ENCODE measurements around the gene TMEM25. TPM values are rescaled to one million over a fixed set of nuclear protein-coding genes. Genes with fewer than 3 reads are reported as not detected.

The TMEM25 gene
- total and polyA plus RNA-seq, 9 donors: 22.1 to 45.1 (median 30.4) TPM

DNA sequence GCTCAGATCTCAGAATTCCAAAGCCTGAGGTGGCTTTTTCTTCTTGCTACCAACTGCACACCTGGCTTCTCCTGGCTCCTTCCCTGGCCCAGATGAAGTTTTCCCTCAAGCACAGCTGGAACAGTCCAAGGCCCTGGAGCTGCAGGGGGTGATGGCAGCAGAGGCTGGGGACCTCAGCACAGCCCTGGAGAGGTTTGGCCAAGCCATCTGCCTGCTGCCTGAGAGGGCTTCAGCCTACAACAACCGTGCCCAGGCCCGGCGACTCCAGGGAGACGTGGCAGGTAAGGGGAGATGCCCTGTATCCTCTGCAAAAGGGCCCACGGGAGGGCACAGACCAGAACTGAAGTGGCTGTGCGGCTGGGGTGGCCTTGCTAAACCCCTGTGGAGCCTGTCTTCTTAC lies 2.5 kb upstream of the TMEM25 start:
- H3K27ac ChIP-seq: no peak overlapping the region
- 88 to 91% (median 91%) methylated on average over 6 of the region's 6 CpGs for WGBS, 3 donors
- H3K4me1 ChIP-seq (ENCODE audit: insufficient read depth): peaks cover 11% of the 10 kb centered on the region
- intact Hi-C loops (cut with DNase I): no loop called here
- no peaks in the 10 kb centered on the region for H3K27me3 ChIP-seq
- no peak overlapping the region for H3K4me3 ChIP-seq
- no peaks in the 10 kb centered on the region for H3K9me3 ChIP-seq
- no peak for DNase-seq
- TF ChIP-seq, protein P1, sequence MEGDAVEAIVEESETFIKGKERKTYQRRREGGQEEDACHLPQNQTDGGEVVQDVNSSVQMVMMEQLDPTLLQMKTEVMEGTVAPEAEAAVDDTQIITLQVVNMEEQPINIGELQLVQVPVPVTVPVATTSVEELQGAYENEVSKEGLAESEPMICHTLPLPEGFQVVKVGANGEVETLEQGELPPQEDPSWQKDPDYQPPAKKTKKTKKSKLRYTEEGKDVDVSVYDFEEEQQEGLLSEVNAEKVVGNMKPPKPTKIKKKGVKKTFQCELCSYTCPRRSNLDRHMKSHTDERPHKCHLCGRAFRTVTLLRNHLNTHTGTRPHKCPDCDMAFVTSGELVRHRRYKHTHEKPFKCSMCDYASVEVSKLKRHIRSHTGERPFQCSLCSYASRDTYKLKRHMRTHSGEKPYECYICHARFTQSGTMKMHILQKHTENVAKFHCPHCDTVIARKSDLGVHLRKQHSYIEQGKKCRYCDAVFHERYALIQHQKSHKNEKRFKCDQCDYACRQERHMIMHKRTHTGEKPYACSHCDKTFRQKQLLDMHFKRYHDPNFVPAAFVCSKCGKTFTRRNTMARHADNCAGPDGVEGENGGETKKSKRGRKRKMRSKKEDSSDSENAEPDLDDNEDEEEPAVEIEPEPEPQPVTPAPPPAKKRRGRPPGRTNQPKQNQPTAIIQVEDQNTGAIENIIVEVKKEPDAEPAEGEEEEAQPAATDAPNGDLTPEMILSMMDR (IDR thresholded peaks at IDR 0.05): no peak
- TF ChIP-seq EP300 (IDR thresholded peaks at IDR 0.05): no peak
- no peak for TF ChIP-seq POLR2A (IDR thresholded peaks at IDR 0.05)
- no peaks in the 10 kb centered on the region for H3K36me3 ChIP-seq

DNA sequence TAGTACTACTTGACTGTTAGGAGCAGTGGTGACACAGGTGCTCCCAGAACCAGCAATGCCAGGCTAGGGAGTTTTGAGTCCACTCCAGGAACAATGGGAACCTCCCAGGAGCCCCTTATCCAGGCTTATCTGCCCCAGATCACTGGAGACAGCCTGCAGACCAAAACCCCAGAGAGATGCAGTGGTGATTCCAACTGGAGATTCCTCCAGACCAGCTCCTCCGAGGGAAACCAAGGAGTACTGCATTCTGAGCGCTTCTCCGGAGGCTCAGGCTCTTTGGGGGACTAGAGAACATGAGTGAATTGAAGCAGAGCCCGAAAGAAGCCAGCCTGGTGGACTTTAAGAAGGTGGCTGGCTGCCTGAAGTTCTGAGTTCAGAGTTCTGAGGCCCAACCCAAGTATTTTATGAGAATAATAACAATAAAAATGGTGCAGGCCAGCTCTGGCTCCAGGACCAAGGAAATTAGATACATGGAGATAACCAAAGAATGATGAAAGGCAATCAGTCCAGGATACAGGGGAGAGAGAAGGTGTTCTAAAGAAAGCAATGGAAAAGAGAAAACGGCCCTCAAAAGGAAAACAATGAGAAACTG lies 1.3 kb upstream of the TMEM25 start:
- WGBS, 3 donors: 56 to 67% (median 58%) methylated on average over 5 of the region's 5 CpGs
- no peak for DNase-seq
- Histone ChIP-seq H3K27ac (no peak overlapping the region), H3K9me3 (no peaks in the 10 kb centered on the region), H3K4me1 (ENCODE audit: insufficient read depth) (peaks cover 11% of the 10 kb centered on the region), H3K36me3 (no peaks in the 10 kb centered on the region), H3K4me3 (peak overlapping the region; percentile 73), H3K27me3 (no peaks in the 10 kb centered on the region)
- intact Hi-C loops (cut with DNase I): no loop called here
- TF ChIP-seq POLR2A (IDR thresholded peaks at IDR 0.05): no peak
- TF ChIP-seq, protein P1 (IDR thresholded peaks at IDR 0.05): no peak
- no peak for TF ChIP-seq EP300 (IDR thresholded peaks at IDR 0.05)

DNA sequence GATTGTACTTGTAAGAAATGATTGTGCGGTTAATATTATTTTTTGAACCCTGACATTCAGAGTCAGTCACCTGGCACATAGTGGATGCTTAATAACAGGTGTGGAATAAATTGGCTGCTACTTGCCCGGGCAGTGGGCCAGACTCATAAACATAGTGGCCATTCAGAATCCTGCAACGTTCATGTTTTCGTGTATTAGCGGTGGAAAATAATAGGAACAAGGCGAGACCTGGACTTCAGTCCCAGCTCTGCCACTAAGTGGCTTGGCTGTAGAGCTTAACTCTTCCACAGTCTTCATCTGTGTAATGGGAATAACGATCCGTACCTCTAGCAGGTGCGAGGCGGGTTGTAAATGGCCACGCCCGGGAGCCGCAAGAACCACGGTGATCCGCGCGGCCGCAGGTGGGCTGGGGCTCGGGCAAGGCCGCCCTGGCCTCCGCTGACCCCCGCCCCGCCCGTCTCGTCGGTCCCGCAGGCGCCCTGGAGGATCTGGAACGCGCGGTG lies 761 bp upstream of the TMEM25 start:
- Histone ChIP-seq H3K36me3 (no peaks in the 10 kb centered on the region), H3K27ac (peak overlapping the region in 1 of 2 donors; percentile 66), H3K9me3 (no peaks in the 10 kb centered on the region), H3K27me3 (no peaks in the 10 kb centered on the region), H3K4me1 (ENCODE audit: insufficient read depth) (peaks cover 11% of the 10 kb centered on the region), H3K4me3 (peak overlapping the region; percentile 73)
- 2 to 3% (median 2%) methylated on average over 28 to 31 of the region's 31 CpGs for WGBS, 3 donors
- TF ChIP-seq POLR2A (IDR thresholded peaks at IDR 0.05): no peak
- no peak for TF ChIP-seq EP300 (IDR thresholded peaks at IDR 0.05)
- TF ChIP-seq, protein P1 (IDR thresholded peaks at IDR 0.05): no peak
- no peak for DNase-seq
- intact Hi-C loops (cut with DNase I): no loop called here

DNA sequence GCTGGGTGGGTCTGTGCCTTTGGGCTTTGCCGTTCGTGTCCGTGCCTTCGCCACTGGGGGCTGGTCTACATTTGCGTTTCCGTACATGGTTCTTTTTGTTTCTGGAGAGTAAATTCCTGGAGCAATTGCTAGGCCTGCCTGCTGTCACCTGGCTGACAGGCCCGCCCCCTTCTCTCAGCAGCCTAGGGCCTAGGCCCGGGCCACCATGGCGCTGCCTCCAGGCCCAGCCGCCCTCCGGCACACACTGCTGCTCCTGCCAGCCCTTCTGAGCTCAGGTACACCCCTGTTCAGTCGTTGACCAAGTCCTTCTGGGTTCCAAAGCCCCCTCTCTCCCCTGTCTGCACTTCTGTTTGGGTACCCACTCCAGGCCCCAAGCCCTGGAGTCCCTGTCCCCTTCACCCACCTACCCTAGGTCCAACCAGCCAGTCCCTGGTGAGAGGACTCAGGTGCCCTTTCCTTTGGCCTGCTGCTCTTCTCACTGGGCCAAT lies 649 bp downstream of the TMEM25 start:
- H3K9me3 ChIP-seq: no peaks in the 10 kb centered on the region
- DNase-seq: no peak
- no peak overlapping the region for H3K27ac ChIP-seq
- no peaks in the 10 kb centered on the region for H3K27me3 ChIP-seq
- 7 to 13% (median 9%) methylated on average over 12 of the region's 12 CpGs for WGBS, 3 donors
- no peaks in the 10 kb centered on the region for H3K36me3 ChIP-seq
- H3K4me1 ChIP-seq (ENCODE audit: insufficient read depth): peaks cover 11% of the 10 kb centered on the region
- H3K4me3 ChIP-seq: peak overlapping the region; percentile 73
- no peak for TF ChIP-seq POLR2A (IDR thresholded peaks at IDR 0.05)
- no peak for TF ChIP-seq EP300 (IDR thresholded peaks at IDR 0.05)
- TF ChIP-seq, protein P1 (IDR thresholded peaks at IDR 0.05): no peak
- intact Hi-C loops (cut with DNase I): no loop called here

Measured in ovary (tissue), 9 donors.